Measurements from ENCODE around the gene ETV7. TPM values are rescaled to one million over a fixed set of nuclear protein-coding genes. Genes with fewer than 3 reads are reported as not detected.

Gene ETV7
- total and polyA plus RNA-seq, 2 experiments from 2014 or later, result 0.47 to 1.2 TPM

GRCh38 chr6:36399970-36400369 lies 12.5 kb upstream of the ETV7 start (continued):
- TF ChIP-seq, protein P1, sequence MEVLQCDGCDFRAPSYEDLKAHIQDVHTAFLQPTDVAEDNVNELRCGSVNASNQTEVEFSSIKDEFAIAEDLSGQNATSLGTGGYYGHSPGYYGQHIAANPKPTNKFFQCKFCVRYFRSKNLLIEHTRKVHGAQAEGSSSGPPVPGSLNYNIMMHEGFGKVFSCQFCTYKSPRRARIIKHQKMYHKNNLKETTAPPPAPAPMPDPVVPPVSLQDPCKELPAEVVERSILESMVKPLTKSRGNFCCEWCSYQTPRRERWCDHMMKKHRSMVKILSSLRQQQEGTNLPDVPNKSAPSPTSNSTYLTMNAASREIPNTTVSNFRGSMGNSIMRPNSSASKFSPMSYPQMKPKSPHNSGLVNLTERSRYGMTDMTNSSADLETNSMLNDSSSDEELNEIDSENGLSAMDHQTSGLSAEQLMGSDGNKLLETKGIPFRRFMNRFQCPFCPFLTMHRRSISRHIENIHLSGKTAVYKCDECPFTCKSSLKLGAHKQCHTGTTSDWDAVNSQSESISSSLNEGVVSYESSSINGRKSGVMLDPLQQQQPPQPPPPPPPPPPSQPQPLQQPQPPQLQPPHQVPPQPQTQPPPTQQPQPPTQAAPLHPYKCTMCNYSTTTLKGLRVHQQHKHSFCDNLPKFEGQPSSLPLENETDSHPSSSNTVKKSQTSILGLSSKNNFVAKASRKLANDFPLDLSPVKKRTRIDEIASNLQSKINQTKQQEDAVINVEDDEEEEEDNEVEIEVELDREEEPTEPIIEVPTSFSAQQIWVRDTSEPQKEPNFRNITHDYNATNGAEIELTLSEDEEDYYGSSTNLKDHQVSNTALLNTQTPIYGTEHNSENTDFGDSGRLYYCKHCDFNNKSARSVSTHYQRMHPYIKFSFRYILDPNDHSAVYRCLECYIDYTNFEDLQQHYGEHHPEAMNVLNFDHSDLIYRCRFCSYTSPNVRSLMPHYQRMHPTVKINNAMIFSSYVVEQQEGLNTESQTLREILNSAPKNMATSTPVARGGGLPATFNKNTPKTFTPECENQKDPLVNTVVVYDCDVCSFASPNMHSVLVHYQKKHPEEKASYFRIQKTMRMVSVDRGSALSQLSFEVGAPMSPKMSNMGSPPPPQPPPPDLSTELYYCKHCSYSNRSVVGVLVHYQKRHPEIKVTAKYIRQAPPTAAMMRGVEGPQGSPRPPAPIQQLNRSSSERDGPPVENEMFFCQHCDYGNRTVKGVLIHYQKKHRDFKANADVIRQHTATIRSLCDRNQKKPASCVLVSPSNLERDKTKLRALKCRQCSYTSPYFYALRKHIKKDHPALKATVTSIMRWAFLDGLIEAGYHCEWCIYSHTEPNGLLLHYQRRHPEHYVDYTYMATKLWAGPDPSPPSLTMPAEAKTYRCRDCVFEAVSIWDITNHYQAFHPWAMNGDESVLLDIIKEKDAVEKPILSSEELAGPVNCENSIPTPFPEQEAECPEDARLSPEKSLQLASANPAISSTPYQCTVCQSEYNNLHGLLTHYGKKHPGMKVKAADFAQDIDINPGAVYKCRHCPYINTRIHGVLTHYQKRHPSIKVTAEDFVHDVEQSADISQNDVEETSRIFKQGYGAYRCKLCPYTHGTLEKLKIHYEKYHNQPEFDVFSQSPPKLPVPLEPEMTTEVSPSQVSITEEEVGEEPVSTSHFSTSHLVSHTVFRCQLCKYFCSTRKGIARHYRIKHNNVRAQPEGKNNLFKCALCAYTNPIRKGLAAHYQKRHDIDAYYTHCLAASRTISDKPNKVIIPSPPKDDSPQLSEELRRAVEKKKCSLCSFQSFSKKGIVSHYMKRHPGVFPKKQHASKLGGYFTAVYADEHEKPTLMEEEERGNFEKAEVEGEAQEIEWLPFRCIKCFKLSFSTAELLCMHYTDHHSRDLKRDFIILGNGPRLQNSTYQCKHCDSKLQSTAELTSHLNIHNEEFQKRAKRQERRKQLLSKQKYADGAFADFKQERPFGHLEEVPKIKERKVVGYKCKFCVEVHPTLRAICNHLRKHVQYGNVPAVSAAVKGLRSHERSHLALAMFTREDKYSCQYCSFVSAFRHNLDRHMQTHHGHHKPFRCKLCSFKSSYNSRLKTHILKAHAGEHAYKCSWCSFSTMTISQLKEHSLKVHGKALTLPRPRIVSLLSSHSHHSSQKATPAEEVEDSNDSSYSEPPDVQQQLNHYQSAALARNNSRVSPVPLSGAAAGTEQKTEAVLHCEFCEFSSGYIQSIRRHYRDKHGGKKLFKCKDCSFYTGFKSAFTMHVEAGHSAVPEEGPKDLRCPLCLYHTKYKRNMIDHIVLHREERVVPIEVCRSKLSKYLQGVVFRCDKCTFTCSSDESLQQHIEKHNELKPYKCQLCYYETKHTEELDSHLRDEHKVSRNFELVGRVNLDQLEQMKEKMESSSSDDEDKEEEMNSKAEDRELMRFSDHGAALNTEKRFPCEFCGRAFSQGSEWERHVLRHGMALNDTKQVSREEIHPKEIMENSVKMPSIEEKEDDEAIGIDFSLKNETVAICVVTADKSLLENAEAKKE (CRISPR knock-in tag; IDR thresholded peaks at IDR 0.05), result no peak
- TF ChIP-seq, protein P2, sequence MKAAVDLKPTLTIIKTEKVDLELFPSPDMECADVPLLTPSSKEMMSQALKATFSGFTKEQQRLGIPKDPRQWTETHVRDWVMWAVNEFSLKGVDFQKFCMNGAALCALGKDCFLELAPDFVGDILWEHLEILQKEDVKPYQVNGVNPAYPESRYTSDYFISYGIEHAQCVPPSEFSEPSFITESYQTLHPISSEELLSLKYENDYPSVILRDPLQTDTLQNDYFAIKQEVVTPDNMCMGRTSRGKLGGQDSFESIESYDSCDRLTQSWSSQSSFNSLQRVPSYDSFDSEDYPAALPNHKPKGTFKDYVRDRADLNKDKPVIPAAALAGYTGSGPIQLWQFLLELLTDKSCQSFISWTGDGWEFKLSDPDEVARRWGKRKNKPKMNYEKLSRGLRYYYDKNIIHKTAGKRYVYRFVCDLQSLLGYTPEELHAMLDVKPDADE (IDR thresholded peaks at IDR 0.05), result no peak

DNA sequence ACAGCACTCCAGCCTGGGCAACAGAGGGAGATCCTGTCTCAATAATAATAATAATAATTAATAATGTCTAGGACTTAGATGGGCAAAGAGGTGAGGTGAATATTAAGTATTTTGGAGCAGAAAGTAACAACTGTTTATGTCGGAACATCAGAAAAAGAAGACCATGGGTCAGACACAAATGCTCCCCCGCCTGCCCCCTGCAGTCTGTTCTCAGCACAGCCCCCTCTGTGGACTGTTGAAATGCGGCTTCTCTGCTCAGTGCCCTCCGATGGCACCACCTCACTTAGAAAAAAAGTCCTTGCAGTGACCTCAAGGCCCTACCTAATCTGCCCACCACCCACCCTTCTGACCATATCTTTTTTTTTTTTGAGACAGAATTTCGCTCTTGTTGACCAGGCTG lies 5.2 kb upstream of the ETV7 start:
- peak; percentile 50 for DNase-seq (ENCODE audit: low spot score)
- H3K27me3 ChIP-seq (ENCODE audit: insufficient read depth), result peaks cover 30% of the 10 kb centered on the region
- peak; percentile 16; the same call in 1 of the 3 replicates for ATAC-seq
- peaks cover 3% of the 10 kb centered on the region; the same call in 1 of the 3 replicates for H3K4me1 Mint-ChIP-seq
- H3K4me3 Mint-ChIP-seq, result no peak overlapping the region
- no peaks in the 10 kb centered on the region for H4K20me1 ChIP-seq (replicated peaks; ENCODE audit: insufficient read depth)
- 0 out of 2 replicates have a peak, but pooled peaks cover 8% of the 10 kb centered on the region for H3F3A ChIP-seq (replicated peaks; ENCODE audit: low read depth)
- no peaks in the 10 kb centered on the region for H3K79me2 ChIP-seq (replicated peaks; ENCODE audit: insufficient read depth)
- H3K9me3 Mint-ChIP-seq, result peaks cover 7% of the 10 kb centered on the region; the same call in 2 of the 3 replicates
- H2AFZ ChIP-seq, result no peak overlapping the region
- TF ChIP-seq, protein P3, sequence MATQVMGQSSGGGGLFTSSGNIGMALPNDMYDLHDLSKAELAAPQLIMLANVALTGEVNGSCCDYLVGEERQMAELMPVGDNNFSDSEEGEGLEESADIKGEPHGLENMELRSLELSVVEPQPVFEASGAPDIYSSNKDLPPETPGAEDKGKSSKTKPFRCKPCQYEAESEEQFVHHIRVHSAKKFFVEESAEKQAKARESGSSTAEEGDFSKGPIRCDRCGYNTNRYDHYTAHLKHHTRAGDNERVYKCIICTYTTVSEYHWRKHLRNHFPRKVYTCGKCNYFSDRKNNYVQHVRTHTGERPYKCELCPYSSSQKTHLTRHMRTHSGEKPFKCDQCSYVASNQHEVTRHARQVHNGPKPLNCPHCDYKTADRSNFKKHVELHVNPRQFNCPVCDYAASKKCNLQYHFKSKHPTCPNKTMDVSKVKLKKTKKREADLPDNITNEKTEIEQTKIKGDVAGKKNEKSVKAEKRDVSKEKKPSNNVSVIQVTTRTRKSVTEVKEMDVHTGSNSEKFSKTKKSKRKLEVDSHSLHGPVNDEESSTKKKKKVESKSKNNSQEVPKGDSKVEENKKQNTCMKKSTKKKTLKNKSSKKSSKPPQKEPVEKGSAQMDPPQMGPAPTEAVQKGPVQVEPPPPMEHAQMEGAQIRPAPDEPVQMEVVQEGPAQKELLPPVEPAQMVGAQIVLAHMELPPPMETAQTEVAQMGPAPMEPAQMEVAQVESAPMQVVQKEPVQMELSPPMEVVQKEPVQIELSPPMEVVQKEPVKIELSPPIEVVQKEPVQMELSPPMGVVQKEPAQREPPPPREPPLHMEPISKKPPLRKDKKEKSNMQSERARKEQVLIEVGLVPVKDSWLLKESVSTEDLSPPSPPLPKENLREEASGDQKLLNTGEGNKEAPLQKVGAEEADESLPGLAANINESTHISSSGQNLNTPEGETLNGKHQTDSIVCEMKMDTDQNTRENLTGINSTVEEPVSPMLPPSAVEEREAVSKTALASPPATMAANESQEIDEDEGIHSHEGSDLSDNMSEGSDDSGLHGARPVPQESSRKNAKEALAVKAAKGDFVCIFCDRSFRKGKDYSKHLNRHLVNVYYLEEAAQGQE (IDR thresholded peaks at IDR 0.05; ENCODE audit: unreplicated experiment), result no peak
- TF ChIP-seq NANOG (IDR thresholded peaks at IDR 0.05; ENCODE audit: borderline replicate concordance), result no peak
- TF ChIP-seq, protein P4, sequence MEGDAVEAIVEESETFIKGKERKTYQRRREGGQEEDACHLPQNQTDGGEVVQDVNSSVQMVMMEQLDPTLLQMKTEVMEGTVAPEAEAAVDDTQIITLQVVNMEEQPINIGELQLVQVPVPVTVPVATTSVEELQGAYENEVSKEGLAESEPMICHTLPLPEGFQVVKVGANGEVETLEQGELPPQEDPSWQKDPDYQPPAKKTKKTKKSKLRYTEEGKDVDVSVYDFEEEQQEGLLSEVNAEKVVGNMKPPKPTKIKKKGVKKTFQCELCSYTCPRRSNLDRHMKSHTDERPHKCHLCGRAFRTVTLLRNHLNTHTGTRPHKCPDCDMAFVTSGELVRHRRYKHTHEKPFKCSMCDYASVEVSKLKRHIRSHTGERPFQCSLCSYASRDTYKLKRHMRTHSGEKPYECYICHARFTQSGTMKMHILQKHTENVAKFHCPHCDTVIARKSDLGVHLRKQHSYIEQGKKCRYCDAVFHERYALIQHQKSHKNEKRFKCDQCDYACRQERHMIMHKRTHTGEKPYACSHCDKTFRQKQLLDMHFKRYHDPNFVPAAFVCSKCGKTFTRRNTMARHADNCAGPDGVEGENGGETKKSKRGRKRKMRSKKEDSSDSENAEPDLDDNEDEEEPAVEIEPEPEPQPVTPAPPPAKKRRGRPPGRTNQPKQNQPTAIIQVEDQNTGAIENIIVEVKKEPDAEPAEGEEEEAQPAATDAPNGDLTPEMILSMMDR (conservative IDR thresholded peaks at IDR 0.05; ENCODE audit: low read depth in 2 of 2), result peak; percentile 37 to 40
- H3K9me2 ChIP-seq (ENCODE audit: insufficient read depth), result 0 out of 2 replicates have a peak, but pooled peaks cover 5% of the 10 kb centered on the region
- H3K4me1 ChIP-seq (ENCODE audit: insufficient read depth), result peaks cover 3% of the 10 kb centered on the region; the same call in 1 of the 2 replicates
- H3K27ac Mint-ChIP-seq, result no peak overlapping the region
- H3K27ac ChIP-seq (ENCODE audit: low read depth), result no peak overlapping the region
- H3K36me3 ChIP-seq (ENCODE audit: insufficient read depth), result no peaks in the 10 kb centered on the region
- H3K27me3 Mint-ChIP-seq (ENCODE audit: insufficient read depth, low read depth, poor library complexity), result peaks cover 16% of the 10 kb centered on the region
- peaks cover 6% of the 10 kb centered on the region; the same call in 2 of the 3 replicates for H3K36me3 Mint-ChIP-seq (ENCODE audit: low read depth)
- H3K4me2 ChIP-seq, result no peak overlapping the region
- no peak overlapping the region for H3K4me3 ChIP-seq
